HL-60/S4 treated with retinoic acid at 250 ng/mL for 4 days and 3 days (cell line): ENCODE data around the gene ZNF462.
"Not testable (repeated sequence)": the region's sequence is repeated elsewhere in the genome, so short reads cannot be mapped to it uniquely, and the experiment has no call there.

Experiments
- in situ Hi-C: fragments of 300-500 bp; cut with MboI; formaldehyde crosslinking; loops from 2 replicates; pipeline ENCODE4 v1.7.0; 2022; ENCODE audit warnings: low sequenced_read_pairs

Gene ZNF462

DNA sequence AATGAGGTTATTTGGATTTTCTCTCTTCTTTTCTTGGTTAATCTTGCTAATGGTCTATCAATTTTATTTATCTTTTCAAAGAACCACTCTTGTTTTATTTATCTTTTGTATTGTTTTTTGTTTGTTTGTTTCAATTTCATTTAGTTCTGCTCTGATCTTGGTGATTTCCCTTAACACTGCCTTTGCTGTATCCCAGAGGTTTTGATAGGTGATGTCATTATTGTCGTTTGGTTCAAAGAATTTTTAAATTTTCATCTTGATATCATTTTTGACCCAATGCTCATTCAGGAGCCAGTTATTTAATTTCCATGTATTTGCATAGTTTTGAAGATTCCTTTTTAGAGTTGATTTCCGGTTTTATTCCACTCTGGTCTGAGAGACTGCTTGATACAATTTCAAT, 126.9 kb downstream of the ZNF462 start:
- in situ Hi-C loops, result not testable (repeated sequence)

DNA sequence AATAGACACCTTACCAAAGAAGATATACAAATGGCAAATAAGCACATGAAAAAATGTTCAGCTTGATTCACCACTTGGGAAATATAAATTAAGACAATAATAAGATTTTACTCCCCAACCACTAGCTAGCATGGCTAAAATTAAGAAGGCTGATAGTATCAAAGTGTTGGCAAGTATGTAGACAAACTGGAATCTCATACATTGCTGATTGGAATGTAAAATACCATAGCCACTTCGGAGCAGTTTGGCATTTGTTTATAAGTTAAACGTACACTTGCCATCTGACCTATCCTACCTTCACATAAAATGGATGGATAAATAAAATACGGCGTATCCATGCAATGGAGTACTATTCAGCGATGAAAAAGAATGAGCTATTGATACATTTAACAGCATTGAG, 129.2 kb downstream of the ZNF462 start:
- in situ Hi-C loops, result no loop called here

DNA sequence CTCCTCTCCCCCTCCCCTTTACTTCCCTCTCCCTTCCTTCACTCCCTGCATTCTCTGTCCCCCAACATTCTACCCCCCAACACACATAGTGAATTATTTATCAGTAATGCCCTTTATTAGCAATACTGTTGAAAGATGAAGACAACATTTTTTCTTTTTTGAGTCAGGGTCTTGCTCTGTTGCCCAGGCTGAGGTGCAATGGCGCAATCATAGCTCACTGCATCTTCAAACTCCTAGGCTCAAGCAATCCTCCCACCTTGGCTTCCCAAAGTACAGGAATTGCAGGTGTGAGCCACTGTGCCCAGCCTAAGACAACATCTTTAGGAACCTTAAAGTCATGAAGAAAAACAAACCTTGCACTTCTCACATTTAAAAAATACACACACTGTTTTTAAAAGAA, 130.6 kb downstream of the ZNF462 start:
- in situ Hi-C loops, result no loop called here

DNA sequence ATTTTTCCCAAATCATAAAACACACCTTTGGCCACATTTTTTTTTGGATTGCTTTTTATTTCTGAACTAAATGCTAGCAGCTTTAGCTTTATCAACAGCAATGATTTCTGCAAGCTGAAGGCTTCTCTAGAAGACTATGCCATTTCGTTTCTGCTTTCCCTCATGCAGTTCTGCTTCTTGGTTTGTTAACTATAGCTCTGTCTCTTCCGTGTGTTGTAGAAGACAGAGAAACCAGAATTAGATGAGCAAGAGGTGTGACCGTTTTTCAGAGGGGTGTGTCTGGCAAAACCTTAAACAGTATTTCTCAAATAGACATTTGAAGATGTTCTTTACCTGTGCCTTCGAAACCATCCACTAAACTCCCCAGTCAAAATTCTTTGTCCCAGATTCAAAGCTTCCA, 131.5 kb downstream of the ZNF462 start:
- in situ Hi-C loops, result no loop called here

DNA sequence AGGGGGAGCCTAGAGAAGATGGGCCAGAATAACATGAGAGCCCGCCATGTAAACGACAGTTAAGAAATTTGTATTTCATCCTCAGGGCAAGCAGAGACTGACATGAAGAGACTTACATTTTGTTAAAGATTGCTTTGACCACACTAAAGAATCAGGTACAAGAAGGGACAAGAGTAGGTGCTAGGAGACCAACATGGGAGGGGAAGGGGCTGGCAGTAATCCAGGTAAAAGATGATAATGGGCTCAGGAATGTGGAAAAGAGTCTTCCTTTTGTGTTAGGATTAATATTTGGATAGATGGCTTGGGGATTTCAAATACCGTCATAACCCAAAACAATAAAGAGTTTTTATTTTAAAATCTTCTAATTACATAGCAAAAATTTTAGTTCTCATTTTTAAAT, 137.3 kb downstream of the ZNF462 start:
- in situ Hi-C loops, result no loop called here

DNA sequence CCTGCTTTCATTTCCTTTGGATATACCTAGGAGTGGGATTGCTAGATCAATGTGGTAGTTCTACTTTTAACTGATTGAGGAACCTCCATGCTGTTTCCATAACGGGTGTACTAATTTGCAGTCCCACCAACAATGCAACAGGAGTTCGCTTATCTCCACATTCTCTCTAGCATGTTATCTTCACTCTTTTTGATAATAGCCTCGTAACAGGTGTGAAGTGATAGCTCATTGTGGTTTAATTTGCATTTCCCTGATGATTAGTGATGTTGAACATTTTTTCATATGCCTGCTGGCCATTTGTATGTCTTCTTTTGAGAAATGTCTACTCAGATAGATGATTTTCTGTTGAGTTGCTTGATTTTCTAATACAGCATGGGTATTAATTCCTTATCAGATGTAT, 142.2 kb downstream of the ZNF462 start:
- in situ Hi-C loops, result no loop called here

DNA sequence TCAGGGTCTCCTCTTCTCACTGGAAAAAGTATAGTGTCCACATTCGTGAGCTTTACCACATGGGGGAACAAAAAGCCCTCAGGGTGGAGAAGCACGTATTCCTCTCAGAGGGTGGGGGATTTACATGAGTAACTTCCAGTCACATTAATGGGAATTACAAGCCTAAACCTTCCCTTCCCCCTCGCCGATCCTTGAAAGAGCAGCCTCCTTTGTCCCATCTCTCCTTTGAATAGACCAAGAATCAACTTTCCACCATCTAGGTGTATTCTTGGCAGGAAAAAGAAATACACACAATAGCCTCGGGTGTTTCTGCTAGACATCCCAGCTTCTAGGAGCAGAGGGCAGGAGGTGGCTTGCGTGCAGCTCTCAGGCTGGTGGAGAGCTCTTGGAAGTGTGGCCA, 144.4 kb downstream of the ZNF462 start:
- in situ Hi-C loops, result no loop called here

DNA sequence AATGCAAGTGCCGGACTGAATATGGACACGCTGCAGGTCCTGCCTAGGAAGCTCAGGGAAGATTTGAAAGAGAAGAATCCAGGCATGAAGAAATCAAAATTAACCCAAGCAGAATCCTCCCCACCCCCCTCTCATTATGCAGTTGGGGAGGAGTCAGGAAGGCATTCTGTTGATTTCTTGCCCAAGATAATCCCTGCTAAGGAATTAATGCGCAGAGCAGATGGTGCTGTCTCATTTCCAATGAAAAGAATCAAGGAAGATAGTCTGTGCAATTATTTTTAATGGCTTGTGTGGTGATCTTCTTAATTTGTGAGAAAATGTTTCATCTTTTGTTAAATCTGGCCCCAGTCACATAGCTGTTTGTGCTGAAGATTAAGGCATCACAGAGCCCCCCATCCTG, 145.0 kb downstream of the ZNF462 start:
- in situ Hi-C loops, result no loop called here

DNA sequence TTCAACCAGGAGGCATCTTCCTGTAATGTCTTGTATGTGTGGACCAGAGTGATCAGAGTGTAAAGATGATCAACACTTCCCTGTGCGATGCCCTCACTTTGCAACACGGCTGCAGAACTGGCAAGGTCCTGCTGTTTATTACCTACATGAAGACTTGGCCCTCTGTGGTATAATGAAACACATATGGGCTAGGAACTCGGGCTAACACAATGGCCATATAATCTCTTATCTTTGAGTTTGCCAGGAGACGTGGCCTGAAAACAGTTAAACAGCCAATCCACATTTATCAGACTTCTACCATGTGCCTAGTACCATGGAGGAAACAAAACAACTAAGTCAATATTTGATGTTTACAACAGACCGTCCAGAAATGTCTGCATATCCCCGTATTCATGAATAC, 145.5 kb downstream of the ZNF462 start:
- in situ Hi-C loops, result no loop called here

DNA sequence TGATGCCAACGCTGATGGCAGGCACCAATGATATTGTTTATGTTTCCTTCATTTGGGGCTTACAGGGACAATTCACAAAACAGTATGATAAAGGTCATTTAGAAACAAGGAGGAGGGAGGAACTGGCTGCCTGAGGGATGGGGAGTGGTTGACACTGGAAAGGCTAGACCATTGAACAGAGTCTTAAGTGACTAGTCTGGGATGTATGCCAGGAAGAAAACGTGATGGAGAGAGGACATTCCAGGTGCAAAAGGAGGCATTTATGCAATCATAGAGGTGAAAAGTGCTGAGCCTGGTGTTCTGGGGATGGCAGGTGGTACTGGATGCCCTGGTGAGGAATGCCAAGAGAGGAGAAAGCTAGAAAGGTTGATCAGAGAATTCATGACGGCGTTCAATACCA, 153.4 kb downstream of the ZNF462 start:
- in situ Hi-C loops, result no loop called here

DNA sequence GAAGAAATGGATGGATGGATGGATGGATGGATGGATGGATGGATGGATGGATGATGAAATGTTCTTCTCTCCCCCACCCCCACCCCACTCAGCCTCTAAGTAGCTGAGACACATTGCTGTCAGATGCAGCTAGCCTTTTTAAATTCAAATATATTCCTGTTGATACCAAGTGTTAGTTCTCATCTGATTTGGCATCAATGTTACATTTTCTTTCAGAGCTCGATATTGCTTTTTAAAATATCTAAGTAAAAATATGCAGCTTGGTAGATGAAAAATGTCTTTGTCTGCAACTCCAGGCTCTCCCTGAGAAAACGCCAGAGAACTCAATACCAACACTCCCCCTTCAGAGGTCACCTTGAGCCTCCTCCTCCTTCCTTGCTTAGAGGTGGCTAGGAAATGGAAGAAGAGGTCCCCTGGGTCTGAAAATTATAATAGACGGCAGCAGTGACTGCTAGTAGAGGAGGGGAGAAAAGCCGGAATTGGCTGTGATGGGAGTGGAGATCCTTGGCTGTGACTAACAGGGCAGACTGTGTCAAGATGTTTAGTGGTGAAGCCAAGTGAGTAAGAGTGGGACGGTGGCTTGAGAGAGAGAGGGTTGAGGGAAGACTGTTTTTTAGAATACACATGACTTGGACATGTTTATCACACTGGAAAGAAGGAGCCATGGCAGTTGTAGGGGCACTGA, 156.0 kb downstream of the ZNF462 start:
- in situ Hi-C loops, result no loop called here

DNA sequence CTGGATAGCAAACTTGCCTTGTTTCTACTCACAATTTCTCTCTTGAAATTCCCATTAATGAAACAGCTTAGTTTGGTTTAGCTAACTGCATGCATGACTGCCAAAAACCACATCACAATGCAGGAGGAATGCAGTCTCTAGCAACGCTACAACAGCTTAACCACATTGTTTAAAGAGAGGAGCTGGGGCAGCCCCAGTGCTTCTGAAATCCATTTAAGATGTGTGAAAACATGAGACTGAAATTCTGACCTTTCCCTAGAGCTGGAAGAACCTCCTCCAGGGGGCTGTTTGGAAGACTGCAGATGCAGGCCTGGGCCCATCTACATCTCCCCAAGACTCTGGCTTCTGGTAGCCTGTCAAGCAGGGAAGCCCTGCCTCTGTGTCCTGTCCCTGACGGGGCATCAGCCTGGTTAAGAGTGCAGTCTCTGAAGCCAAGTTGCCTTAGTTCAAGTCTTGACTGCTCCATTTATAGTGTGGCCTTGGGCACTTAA, 157.1 kb downstream of the ZNF462 start:
- in situ Hi-C loops, result no loop called here

DNA sequence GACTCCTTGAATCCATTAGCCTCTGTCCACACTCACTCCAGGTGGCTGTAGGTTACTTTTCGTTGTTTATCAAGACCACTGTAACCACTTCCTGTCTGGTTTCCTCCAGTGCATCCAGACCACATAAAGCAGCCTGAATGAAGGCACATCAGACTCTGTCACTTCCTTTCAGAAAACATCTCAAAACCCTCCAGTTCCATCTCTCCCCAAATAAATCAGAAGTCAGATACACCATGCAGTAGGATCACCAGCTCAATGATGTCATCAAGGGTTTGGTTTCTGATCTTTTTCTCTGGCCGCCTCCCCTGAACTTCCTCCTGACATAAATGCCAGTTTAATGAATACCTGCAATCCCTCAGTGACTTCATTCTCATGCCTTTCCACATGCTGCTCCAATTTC, 161.2 kb downstream of the ZNF462 start:
- in situ Hi-C loops, result no loop called here

DNA sequence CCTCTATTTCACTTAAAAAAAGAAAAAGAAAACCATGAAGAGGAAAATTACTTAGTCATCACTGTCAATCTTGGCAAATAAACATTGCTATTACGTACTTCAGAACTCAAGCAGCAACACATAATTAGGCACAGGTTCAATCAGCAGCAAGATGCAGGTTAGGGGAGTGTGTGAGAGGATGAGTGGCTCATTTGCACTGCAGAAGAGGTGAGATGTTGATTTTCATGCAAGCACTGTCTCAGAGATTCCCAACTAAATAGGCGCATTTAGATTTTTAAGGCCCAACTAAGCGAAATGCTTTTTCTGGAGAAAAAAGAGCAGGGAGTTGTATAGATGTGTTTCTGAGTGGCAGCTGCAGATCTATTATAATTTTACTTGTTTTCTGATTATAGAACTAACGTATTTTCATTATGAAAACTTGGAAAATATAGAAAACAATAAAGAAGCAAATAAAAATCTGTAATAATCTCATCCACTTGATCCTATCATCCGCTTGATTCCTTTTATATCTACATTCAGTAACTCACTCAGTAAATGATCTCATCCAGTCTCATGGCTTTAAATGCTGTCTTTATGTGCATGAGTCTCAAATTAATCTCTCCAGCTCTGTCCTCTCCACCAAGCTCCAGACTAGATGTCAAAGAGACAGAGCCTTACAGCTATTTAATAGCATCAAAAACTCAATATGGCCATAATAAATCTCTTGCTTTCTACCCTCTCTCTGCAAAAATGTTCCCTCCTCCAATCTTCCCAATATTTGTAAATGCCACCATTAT, 162.5 kb downstream of the ZNF462 start:
- in situ Hi-C loops, result no loop called here

DNA sequence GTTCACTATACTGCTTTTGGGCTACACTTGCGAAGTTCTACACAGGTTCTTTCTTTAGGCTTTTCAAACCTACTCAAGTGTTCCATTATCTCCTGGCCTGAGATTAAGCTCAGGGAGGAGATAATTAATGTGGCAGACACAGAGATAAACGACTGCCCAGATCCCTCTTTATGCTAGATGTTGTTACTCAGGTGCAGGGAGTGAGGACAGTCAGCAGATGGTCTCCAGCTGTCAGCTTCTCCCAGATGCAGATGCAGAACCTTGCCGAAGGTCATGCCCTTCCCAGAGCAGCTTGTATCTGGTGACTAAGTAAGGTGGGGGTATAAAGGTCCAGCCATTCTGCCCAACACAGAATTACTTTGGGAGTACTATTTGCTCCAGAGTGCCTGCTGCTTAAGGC, 166.2 kb downstream of the ZNF462 start:
- in situ Hi-C loops, result no loop called here

DNA sequence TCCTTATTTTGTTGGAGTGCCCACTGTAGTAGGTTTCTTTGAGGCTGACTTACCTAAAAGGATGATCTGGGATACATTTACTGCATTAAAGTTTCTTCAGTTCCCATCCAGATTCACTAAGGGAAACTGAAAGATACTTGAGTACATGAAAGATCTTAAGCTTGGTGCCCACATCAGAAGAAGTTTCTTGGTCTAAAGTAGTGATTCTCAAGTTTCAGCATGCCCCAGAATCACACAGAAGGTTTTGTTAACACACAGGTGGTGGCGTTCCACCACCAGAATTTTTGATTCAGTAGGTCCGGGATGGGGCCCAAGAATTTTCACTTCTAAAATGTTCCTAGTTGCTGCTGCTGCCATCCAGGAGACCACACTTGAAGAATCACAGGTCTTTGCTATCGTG, 171.0 kb downstream of the ZNF462 start:
- in situ Hi-C loops, result no loop called here

DNA sequence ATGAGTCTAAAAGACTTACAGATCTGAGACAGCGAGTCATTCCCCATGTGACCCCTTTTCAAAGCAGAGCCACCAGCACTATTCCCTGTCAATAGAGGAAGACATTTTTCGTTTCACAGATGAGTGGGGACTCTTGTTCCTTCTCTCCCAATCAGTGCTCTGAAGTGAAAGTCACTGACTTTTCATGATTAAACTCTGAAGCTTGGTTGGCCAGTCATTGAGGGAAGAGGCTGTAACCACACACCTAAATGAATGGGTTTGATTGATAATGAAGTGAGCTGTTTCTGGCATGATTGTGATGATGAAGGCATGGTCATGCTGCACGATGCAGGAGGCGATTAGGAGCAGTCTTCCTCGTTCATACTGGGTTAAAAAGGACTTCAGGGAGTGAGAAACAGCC, 171.9 kb downstream of the ZNF462 start:
- in situ Hi-C loops, result no loop called here

DNA sequence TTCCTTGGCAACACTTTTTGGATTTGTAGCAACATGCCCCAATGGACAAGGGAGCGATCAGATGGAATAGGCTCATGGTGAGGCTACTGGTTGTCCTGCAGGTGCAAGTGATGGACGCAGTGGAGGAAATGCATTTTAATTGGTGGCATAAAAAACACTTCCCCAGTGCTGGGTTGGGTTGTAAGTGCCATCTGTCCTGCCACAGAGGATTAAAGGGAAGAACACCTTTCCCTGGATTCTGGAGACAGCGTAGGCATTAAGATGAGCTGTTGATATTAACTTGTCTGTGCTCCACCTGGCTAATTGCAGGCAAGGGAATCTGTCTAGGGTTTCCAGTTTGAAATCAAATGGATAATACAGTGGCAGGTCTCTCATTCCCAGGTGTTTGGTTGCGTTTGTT, 173.4 kb downstream of the ZNF462 start:
- in situ Hi-C loops, result no loop called here

DNA sequence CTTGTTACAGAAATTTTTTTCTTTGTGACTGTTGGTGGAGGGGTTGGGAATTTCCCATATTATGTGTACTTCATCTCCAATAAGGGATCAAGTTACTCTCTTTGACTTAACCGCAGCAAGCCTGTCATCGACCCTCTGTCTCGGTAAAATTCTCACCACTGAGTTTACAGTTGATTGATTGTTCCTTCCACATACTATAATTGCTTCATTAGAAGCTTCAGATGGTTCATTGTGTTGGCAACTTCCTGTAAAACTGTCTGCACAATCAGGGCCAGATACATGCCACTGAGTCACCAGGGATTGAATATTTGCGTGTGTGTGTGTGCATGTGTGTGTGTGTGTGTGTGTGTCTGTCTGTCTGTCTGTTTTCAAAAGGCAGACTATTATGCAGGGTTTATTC, 176.6 kb downstream of the ZNF462 start:
- in situ Hi-C loops, result no loop called here

DNA sequence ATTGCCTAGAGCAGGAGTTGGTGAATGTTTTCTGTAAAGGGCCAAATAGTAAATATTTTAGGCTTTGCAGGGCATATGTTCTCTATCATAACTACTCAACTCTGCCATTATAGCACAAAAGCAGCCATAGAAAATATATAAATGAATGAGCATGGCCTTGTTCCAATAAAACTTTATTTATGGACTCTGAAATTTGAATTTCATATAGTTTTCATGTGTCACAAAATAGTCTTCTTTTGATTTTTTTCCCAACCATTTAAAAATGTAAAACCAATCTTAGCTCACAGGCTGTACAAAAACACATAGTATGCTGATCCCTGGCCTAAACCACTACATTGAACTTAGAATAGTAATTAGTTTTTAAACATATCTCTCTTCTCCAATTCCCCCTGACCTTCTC, 179.6 kb downstream of the ZNF462 start:
- in situ Hi-C loops, result no loop called here

DNA sequence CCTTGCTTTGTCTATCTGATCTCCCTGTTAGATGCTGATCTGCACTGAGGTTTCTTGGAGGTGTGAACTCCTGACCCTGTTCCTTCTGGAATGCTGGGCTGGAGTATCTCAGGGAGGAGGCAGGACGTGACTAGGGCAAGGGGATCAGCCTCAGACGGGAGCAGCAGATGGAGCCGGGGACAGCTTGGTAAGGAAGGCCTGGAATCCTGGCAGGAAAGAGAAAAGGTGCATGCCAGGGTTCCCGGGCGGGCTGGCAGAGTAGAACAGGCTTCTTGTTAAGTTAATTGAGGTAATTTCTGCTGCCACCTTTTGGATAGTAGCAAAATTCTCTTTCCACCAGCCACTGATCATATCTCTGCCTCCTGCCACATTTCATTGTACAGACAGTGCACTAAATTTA, 180.9 kb downstream of the ZNF462 start:
- in situ Hi-C loops, result no loop called here

DNA sequence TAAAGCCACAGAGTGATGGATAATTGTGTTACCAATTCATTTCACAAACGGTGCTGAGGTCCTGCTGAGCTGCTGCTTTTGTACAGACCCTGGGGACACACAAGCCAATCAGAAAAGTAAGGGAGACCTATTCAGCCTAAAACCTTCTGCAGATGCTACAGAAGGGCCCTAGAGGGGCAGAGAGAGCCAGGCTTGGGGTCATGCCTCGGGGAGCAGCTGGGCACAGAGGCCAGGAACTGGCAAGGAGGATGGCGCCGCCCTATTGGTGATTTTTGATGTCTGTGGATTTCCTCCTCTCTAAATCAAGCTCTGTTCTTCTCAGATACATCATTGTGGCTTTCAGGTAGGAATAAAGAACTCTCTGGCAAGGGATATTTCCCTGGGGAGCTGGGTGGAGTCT, 181.9 kb downstream of the ZNF462 start:
- in situ Hi-C loops, result no loop called here

DNA sequence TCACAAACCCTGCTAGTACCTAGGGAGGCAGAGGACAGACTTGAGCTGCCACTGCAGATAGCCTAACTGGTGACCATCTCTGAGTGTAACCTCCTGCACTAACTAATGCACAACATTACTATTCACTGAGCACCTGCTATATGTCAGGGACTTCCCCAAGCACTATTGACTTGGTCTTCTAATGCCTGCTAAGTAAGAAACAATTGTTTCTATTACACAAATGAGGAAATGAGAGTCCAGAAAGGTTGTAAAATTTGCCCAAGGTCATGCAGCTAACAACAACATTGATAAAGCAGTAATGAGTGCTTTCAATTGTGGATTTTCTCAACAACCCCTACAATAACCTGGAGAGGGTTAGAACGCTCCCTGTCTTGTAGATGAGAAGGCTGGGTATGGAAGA, 183.7 kb downstream of the ZNF462 start:
- in situ Hi-C loops, result no loop called here
